NOMO-1 (cell line): ENCODE results near the gene DNAJC8.

Experiments
- DNase-seq, 2 experiments: peaks; one replicate each; lab custom pipeline; 2025; ENCODE audit not compliant: unreplicated experiment in 2 of 2; lab: John Stamatoyannopoulos, UW

Gene DNAJC8, protein sequence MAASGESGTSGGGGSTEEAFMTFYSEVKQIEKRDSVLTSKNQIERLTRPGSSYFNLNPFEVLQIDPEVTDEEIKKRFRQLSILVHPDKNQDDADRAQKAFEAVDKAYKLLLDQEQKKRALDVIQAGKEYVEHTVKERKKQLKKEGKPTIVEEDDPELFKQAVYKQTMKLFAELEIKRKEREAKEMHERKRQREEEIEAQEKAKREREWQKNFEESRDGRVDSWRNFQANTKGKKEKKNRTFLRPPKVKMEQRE

DNA sequence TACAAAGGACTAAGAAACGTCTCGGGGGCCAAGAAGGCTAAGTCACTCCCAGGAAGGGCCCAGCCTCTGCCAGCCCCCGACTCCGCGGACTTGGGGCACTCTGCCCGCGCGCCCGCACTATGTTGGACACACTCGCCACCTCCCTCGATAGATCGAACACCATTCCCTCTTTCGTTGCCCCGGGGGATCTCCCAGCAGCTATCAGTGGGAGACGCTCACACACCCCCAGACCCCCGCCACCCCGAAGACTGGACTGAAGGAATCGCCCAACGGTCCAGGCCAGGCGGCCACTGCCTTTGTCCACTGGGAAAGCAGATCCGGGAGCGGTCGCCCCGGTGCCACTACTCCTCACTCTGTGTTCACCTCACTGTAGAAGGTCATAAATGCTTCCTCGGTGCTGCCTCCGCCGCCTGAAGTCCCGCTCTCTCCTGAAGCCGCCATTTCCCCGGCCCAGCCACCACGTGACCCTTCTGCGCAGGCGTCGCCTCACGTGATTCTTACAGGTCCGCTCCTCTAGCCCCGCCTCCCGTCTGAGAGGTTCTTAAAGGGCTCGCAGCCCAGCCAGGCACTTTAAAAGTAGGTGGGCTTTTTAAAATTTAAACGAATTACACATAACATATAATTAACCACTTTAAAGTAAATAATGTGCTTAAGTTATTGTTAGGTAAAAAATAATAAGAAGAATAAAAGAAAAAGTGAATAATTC is at the start of gene DNAJC8:
Gene DNAJC8, minus strand, starts transcription at position 472 of the 706 bp plus-strand sequence. Its CDS starts 31 bp downstream, at position 441.
- peak; percentile 88 to 95 for DNase-seq

DNA sequence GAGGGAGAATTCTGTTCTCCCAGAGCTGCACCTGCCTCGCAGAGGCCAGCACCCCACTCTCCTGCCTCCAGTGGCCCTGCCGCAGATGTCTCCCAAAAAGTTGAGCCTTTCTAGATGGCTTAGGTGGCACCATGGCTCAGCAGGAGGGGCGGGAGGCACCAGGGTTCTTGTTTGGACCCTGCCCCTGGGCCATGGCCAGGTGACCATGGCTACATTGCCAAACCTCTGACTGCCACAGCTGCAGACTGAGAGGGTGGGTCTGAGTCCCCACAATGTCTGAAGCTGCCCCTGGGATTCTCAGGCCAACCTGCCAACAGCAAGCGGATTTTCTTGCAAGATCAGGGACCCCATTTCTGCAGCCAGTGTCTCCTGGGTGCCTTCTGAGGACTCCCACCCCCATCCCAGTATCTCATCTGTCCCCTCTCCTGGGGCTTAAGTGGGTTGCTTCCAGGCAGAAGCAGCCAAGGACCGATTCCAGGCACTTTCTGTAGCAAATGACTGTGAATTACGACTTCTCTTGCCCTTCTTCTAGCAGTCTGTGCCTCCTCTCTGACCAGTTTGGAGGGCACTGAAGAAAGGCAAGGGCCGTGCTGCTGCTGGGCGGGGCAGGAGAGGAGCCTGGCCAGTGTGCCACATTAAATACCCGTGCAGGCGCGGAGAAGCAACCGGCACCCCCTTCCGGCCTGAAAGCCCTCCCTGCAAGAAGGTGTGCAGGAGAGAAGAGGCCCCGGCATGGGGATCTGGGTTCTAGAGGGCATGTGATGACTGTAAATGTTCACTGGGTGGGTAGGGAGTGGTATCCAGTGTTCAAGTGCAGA is 49.0 kb upstream of the DNAJC8 start:
- no peak for DNase-seq

DNA sequence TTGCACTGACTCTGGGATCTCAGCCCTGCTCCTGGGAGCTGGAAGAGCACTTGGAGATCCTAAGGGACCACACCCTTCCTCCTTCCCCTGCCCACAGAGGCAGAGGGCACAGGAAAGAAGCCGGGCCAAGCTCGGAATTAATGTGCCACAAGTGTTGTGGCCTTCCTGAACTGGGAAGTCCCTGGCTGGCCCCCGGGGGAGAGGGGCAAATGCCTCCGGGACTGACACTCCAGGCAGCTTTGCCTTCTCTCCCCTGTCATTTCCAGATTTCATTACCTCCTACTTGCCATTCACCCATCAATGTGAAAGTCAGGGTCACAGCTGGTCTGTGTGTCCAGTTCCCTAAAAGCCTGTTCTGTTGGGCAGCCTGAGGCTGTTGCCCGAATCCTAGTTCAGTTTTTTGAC is 48.1 kb upstream of the DNAJC8 start:
- DNase-seq: no peak

DNA sequence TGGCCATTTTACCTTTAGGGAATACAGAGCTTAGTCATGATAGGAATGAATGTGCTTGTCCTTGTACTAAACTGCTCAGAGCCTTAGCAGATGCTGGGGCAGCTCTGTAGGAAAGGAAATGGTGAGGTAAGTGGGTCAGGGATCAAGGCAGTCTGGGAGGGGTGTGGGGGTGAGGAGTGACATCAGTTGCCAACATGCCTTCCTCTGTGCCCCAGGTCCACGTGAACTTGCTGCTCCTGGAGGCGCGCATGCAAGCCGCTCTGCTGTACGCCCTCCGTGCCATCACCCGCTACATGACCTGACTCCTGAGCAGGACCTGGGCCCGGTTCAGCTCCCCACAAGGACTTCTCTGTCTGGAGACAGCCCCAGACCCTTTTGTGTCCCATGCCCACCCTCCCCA is 47.7 kb upstream of the DNAJC8 start:
- DNase-seq: no peak

DNA sequence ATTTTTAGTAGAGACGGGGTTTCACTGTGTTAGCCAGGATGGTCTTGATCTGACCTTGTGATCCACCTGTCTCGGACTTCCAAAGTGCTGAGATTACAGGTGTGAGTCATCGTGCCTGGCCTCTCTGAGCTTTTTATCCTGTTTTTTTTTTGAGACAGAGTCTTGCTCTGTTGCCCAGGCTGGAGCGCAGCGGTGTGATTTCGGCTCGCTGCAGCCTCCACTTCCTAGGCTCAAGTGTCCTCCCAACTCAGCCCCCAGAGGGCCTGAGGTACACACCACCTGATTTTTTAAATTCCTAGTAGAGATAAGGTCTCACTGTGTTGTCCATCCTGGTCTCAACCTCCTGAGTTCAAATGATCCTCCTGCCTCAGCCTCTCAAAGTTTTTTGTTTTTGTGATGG is 46.9 kb upstream of the DNAJC8 start:
- no peak for DNase-seq

DNA sequence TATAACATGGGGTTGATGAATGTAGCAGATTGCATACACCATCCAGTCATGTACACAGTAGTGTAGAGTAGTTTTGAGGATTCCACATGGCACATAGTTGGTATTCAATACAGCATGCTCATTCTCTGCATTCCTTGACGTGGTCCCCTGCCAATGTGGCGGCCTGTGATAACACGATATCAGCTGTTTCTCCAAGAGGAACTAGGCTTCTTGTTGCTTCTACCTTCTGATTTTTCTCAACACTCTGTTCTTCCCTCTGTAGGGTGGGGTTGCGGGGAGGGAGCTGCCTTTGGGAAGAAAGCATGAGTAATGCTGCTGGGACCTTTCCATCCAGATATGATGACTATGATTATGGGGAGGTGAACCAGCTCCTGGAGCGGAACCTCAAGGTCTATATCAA is 45.9 kb upstream of the DNAJC8 start:
- no peak for DNase-seq

DNA sequence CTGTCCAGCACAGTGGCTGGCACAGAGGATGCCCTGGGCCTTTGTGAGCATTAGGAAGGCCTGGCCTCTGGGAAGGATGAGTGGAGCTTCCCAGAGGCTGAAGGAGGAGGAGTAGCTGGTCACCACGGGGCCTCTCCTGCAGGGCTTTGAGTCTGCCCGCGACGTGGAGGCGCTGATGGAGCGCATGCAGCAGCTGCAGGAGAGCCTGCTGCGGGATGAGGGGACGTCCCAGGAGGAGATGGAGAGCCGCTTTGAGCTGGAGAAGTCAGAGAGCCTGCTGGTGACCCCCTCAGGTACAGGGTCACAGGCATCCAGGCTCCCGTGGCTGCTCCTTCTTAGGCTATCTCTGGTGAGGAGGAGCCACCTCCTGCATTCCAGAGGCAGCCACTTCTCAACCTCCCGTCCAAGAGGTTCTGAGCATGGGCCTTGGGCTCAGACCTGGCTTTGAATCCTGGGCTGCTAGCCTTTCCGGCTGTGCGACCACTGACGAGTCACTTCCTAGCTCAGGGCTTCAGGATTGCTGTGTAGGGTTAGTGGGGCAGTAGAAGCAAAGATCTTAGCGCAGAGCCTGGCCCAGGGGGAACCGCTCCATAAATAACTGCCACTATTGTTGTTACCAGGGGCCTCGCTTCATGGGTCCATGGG is 40.5 kb upstream of the DNAJC8 start:
- DNase-seq: no peak

DNA sequence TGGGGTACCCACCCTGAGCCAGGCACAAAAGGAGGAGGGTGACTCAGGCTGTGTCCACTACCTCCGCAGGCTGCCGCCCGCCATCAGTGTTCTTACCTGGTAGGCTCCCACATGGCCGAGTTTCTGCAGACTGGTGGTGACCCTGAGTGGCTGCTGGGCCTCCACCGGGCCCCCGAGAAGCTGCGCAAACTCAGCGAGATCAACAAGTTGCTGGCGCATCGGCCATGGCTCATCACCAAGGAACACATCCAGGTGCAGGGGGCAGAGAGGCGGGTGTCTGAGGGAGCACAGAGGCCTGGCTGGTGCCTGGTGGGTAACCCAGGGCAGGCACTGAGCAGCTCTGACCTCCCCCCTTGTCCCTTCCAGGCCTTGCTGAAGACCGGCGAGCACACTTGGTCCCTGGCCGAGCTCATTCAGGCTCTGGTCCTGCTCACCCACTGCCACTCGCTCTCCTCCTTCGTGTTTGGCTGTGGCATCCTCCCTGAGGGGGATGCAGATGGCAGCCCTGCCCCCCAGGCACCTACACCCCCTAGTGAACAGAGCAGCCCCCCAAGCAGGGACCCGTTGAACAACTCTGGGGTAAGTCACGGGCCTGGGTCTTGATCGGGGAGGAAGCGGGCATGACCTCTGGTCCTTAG is 39.5 kb upstream of the DNAJC8 start:
- DNase-seq: no peak

DNA sequence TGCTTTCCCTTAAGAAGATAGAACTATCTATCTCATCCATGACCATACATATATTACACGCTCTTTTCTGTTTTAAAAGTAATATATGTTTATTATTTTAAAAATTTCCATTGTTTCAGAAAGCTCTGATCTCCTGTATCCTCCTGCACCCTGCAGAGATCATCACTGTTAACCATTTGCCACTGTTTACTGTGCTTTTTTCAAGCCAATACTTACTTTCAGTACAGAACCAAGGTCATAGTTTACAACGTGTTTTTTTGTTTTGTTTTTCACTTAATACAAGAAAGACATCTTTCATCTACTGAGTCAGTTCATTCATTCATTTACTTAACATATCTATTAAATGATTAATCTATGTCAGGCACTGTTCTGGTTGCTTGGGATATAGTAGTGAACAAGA is 36.7 kb upstream of the DNAJC8 start:
- DNase-seq: no peak

DNA sequence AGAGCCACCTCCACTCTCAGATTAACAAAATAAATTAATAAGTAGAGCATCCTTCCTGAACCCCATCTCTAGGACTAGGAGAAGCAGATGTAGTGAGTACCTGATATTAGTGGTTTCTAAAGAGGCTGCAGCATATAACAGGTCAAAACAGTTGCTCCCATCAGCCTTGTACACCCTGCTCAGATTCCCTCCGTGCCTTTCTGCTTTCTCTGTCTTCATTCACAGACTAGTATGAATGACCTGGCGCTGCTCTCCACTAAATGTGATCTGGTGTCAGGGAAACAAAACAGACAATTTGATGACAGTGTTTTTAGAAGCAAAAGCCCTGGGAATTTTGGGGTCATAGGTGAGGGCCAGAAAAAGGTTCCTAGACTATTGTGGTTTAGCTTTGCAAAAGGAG is 34.8 kb upstream of the DNAJC8 start:
- DNase-seq: no peak

DNA sequence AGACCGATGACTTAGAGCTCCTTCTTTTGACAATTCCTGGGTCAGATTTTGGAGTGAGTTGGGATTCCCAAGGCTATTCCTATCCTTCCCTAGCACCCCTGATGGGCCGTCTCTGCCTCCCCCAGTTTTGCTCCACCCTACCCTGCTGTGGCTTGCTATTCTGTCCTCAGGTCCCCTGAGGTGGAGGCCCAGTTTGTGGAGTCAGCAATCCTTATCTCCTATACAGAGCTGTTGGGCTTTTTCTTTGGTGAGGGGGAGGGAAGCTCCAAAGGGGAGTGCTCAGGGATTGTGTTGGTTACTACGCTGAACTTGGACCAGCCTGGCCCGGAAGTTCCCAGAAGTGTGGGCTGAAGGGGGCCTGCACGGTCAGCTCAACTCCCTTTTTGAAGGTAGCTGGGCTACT is 34.1 kb upstream of the DNAJC8 start:
- DNase-seq: no peak

DNA sequence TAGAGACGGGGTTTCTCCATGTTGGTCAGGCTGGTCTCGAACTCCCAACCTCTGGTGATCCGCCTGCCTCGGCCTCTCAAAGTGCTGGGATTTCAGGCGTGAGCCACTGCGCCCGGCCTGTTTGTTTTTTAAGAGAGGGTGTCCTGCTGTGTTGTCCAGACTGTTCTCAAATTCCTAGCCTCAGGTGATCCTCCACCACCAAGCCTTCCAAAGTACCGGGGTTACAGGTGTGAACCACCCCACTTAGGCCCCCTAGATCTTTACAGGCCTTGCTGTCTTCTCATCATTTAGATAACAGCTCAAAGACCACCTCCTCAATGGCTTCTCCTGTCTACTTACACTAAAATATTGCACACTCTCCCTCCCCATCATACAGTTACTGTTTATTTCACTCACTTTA is 32.7 kb upstream of the DNAJC8 start:
- no peak for DNase-seq

DNA sequence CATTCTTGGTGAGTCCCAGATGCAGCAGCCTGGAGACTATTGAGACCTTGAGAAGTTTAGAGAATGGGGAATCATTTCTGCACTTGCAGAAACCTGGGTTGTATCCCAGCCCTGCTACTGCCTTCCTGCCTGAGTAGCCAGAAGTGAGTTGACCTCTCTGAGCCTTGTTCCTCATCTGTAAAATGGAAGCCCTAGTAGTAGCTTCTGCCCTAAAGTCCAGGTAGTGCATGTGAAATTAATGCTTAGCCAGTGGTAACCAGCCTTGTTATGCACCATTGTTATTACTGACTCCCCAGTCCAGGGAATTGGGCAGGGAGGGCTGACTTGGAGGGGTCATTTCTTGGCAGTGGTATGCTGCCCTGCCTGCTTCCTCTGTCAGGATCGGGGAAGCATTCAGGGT is 32.1 kb upstream of the DNAJC8 start:
- no peak for DNase-seq

DNA sequence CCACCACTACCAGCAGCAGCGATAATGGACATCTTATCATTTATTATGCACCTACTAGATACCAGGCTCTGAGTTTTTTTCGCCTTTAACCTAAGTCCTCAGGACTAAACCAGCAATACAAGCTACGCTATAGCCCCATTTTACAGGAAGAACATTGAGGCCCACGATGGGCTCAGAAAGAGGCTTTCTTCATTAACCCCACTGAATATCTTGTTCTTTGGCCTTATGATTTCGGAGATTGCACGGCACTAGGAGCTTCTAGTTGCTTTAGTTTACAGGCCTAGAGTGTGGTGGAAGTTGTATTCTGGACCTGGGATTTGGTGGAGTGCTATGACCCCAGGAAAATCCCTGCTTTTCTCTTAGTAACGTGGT is 28.0 kb upstream of the DNAJC8 start:
- DNase-seq: no peak

DNA sequence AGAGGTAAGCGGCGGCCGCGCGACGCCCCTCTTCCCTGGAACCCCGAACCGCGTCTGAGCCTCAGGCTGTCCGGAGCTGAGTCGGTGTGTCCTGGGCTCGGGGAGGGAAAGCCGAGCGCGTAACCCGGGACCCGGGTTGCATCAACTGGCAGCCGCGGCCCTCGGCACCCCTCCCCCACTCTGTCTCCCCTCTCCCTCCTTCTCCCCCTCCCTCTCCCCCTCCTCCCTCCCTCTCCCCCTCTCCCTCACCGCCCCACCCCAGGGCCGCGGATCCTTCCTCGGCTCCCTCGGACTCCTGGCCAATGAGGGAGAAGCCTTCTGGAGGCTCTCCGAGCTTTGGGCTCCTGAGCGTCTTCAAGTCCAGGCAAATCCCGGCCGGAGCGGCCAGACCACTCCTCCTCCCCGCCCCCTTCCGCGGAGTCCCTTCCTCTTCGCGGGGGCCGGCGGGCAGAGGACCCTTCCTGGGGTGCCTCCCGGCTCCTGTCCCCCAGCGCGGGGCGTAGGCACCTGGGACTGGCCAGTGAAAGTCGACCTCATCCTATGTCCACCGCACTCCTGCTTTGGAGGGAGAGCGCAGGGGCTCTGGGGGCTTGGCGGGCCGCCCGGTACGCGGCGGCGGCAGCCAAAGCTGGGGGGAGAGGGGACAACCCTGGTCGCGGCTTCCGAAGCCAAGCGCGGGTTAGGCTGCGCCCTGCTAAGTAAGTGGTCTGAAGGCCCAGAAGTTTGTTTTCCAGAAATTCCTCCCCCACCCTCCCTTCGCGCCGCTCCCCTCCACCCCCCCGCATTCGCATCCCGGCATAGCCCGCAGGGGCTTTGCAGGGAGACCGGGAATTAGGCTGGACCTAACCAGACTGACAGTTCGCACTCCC is 27.3 kb upstream of the DNAJC8 start:
- no peak for DNase-seq

DNA sequence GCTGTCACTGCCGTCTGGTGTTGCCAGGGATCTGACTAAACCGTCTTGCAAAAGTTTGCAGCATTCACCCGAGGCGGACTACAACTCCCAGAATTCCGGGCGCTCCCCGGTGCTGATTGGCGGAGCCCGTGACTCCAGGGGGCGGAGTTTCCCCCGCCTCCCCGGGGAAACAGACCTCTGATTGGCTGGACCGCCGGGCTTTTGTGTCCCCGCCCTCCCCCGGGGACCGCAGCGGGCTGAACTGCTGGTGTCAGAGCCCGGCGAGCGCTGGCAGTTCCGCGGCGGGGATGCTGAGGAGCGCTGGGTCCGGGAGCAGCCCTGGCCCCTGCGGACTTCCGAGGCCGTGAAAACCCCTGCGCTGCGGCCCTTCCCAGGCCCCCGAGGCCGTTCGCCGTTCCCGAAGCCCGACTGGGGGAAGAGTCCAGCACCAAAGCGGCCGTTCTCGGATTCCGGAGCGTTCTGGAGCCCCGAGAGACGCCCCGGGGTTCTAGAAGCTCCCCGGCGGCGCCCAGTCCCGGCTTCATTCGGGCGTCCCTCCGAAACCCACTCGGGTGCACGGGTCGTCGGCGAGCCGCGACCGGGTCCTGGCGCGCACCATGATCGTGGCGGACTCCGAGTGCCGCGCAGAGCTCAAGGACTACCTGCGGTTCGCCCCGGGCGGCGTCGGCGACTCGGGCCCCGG is 26.6 kb upstream of the DNAJC8 start, which contains the start of gene SESN2:
Gene SESN2, plus strand, starts transcription at position 267 of the 682 bp plus-strand sequence. Its CDS starts 330 bp downstream, at position 597.
- DNase-seq: peak; percentile 99

DNA sequence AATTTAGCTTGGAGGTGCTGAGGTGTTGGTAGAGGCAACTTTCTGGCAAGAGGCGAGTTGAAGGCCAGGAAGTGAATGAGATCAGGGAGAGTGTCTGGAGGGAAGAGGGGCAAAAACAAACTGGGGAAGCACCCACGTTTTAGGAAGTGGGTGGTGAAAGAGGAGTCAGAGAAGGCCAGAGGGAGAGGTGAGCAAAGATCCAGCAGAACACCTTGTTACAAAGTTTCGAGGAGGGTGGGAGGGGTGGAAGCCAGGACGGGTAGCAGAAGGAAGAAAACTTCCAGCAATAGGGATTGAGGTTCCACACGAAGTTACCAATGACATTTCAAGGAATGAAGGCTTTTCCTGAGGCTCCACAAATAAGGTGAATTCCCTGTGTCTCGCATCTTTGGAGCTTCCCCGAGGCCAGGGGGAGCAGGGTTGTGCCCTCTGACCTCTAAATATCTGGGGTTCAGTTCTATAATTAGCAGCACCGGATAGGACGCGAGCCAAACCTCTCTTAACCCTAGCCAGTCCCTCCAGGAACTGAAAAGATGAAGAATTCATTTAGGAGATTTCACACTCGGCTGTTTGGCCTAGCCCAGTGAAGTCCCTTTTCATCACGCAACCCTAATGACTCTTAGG is 25.9 kb upstream of the DNAJC8 start:
- DNase-seq: no peak

DNA sequence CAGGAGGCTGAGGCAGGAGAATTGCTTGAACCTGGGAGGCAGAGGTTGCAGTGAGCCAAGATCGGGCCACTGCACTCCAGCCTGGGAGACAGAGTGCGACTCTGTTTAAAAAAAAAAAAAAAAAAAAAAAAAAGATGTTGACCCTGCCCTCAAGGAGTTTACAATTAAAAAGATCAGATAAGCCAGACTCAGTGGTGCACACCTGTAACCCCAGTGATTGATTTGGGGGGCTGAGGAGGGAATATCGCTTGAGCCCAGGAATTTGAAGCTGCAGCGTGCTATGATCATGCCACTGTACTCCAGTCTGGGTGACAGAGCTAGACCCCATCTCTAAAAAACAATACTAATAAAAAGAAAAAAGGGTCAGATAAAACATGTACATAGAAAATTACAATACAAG is 24.9 kb upstream of the DNAJC8 start:
- no peak for DNase-seq
